CMK (cell line): ENCODE measurements around the gene BMPER.
"Not testable (repeated sequence)": the region's sequence is repeated elsewhere in the genome, so short reads cannot be mapped to it uniquely, and the experiment has no call there.

Experiments used
- DNase-seq: peaks from one replicate; pipeline ENCODE4 v3.0.0-alpha.2; 2010; ENCODE audit warnings: low read depth

The BMPER gene

DNA sequence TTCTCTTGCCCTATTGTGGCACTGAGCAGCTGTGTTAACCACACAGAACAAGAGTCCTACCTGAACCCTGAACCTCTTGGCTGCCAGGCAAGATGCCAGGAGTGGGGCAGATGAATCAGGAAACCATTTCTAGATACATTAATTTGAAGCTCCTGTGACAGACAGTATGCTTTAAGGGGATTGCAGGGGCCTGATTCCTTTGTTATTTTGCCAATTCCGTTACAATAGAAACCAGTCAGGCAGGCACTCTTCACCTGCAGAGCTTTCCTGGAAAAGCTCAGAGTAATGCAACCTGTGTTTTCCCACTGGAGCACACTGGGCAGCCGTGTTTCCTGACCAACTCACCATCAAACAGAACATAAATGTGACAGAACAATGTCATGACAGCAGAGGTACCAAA lies 233.1 kb downstream of the BMPER start:
- no peak for DNase-seq

DNA sequence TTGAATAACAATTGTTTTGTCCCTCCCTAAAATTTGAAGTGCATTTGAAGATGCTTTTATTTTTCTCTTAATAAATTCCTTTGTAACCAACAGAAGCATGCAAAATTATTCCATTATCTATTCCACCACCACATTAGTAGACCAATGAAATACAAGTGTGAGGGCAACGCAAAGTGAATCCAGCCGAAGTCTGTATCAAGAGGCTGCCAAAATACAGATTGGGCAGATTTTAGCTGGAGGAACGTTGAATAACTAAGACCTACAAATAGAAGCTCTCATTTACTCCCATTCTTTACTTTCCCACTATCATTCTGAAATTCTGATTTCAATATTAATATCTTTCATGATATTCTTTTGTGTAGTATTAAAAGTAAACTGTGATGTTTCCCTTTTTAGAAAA lies 233.7 kb downstream of the BMPER start:
- DNase-seq = no peak

DNA sequence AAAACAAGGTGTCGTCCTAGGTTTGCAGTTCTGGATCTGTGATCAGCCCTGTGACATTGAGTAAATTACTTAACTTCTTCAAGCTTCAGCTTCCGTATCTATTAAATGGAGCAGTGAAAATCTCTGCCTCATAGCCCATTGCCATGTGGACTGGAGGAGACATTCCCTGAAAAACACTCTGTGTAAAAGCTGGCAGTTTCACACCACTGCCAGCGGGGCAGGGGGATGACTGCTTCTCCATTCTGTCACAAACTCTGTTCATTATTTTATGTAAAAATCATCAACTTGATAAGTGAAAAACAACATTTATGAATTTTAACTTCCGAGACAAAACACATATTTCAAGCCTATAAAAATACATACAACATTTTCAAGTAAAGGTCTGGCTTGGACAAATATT lies 234.7 kb downstream of the BMPER start:
- DNase-seq = no peak

DNA sequence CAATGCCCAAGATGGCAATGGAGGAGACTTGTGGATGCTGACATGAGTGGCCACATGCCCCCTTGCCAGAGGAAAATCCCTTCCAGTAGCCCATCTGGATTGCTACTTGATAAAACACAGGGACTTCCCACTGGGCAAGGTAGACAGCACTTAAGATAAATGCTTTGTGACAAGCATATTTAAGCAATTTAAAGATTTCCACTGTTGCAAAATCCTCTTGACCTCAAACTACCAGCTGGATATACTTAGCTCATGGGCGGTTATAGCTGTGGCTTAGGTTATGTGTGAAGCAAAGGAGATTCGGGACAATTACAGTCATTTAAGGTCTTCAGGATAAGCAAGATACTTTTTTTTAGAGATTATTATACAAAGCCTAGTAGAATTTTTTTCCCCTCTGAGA lies 238.1 kb downstream of the BMPER start:
- no peak for DNase-seq

DNA sequence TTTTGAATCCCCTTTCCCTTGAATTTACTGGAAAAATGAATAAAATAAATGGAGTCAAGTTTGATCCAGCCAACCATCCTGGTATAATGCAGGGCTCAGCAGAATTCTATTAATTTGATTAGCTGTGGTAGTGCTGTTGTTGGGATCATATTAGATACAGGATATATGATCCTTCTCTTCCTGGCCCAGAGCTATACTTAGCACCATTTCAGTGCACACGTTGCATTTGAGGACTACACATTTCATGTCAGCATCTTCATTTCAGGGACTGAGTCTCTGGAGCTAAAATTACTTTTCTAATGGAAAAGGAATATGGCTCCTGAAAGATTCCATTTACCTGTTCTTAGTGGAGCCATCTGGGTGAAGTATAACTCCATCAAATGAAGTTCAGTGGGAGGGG lies 240.3 kb downstream of the BMPER start:
- DNase-seq = no peak

DNA sequence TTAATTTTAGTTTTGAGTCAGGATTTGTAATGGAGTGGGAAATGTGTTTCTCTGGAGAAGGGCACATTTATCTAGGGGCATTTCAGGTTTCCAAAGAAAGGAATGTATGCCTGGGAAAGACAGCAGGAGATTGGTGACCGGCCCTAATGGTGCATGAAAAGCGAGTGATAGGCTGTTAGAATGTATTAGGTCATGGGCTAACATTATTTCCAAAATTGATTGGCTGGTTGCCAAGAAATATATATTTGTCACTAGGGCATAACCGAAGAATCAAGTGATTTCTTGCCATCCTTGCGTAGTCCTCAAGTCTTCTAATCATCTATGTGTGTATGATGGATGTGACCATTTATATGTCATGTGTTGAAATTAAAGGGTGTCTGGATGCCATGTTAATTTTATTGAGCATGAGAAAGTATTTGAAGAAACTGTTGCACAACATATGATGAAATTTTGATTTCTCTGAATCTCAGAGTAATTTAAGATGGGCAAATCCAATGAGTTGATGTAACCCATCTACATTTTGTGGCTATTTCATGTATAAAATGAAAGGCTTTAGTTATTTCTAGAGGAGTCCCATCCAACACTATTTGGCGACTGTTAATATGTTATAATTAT lies 248.4 kb downstream of the BMPER start:
- DNase-seq = no peak

DNA sequence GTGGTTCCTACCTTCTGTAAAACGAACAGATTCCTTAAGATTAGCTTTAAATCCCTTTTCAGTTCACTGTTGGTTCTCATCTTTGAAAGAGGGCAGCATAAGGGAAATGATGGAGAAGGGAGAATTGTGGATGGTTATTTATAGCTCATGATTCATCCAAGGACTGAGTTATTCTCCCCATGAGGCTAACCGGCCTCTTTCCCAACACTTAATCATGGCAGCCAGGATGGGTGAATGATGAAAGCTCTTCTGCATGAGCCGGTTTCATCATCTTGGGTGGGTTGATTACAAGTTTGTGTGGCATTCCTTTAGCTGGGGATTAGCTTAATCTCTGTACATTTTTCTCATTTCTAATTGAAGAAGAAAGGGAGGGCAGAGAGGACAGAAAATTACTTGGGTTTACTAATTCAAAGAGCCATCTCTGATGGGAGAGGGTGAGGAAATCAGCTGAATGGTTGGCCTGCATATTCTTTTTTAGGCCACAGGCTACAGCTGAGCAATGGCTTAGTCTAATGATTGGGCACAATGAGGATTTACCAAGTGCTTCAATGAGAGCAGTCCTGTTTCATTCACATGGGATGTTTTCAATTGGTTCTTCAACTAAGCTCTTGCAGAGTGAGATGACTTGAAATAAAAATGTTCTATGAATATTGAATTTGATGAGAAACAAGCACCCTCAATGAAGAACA lies 250.0 kb downstream of the BMPER start:
- no peak for DNase-seq

DNA sequence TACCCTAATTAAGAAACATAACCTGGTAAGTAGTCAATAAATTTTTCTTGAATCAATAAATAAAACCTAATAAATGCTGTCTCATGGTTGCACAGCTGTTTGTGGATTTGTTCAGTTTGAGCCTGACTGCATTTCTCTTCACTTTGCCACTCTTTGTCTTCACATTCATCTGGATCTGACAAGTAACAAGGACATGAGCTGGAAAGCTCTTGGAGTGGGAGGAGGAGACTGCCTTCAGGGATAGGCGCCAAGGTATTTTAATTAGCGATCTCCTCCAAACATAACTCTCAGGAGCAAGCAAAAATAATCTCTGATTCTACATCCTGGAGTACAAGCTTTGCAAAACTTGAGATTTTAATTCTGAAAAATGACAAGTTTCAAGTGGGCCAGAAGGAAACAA lies 251.0 kb downstream of the BMPER start:
- DNase-seq = no peak

DNA sequence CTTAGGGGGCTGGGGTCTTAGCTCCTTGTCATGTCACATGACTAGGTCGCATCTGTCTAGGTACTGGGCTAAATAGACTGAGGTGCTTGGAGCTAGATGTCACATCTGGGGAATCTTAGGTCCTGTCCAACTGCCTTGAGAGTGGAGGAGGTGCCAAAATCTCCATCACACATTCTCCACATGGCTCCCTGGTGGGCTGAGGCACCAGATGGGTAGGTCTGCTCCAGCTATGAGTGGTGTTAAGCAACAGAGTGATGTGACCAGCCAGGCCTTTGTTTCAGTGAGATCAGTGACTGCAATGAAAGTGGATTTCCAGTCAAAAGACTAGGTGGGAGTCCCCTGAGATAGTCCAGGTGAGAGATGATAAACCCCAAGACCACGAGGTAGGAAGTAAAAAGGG lies 251.8 kb downstream of the BMPER start:
- no peak for DNase-seq

DNA sequence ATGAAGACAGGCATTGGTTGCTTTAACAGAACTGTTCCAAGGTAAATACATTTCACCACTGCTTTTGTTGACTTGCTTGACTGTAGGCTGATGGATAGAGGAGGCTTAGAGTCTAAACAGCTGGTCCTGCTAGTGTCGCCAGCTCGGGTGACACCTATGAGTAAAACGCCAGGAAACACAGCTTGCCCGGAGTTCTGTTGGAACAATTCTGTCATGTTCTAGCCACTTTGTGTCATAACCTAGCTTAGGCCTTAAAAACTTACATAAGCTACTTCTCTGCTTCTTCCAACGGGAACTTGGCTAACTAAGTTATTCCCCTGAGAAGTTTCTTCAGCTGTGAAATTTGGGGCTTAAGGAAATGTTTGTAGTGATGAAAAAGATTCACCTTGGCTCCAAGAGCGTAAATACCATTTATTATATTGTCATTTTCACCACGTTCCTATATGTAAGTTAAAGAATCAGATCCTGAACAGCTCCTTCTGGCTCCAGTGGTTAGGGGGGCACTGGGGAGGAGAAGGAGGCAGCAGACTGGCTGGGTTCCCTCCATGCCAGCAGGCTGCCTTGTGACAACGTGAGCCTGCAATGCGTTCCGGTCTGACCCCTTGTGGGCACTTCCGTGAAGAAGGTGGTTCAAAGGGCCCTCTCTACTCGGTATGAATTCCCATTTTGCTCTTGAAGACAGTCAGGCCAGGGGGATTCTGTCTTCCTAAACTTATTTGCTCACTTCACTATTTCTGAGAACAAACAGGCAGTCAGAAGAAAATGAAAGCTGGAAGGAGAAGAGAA lies 253.2 kb downstream of the BMPER start:
- no peak for DNase-seq

DNA sequence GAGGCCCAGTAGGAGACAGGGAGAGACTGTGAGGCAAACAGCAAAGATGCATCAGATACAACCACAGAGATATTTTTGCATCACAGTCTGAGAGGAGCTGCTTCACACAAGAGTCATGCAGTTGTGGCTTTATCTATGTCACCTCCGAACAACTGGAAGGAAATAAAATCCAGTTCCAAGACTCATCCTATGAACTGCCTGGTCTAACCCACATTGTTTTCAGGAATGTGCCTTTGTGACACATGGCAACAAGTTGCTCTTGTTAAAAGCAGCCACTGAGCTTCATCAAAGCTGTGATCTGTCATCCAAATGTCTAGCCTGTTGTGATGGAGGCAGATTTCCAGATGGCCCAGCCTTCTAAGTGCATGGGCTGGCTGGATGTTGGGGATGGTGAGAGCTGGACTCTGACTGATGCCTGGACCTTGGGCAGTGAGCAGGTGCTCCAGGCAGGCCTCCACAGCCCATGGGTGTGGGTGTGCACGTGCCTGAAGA lies 255.0 kb downstream of the BMPER start:
- DNase-seq = no peak

DNA sequence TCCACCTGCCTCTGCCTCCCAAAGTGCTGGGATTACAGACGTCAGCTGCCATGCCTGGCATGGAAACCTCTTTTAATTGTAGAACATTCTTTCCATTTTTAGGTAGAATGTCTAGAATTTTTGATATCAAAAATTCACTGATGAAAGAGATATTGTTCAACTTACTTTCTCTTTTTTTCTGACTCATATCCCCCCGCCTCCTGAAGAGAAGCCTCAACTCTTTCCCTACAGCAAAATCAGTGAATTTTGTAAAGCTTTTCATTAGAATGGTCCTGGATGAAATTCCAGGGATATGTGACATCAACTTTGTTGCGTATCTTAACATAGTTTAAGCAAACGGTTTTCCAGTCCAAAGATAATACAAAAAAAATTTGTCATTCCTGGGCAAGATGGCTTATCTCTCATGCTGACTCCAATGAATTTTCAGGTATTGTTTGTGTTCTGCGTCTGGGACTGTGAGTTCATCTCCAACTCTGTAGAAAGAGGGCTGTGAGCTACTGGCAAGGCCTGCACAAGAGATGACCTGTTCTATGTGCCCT lies 256.8 kb downstream of the BMPER start:
- no peak for DNase-seq

DNA sequence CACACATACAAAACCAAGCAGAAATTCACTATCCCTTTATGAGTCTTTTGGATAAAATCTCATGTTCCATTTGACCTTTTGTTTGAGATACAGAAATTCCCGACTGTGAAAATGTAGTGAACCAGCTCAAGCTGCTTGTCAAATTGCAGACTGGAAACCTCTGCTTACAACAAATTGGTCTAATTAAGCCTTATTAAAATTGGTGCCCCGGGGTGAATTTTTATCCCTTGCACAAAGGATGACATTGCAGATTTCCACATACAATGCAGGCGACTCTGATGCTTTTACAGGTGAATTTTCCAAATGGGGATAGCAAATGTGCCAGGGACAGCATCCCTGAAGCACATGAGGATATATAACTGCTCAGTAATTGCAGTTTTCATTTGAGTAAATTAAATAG lies 257.3 kb downstream of the BMPER start:
- no peak for DNase-seq

DNA sequence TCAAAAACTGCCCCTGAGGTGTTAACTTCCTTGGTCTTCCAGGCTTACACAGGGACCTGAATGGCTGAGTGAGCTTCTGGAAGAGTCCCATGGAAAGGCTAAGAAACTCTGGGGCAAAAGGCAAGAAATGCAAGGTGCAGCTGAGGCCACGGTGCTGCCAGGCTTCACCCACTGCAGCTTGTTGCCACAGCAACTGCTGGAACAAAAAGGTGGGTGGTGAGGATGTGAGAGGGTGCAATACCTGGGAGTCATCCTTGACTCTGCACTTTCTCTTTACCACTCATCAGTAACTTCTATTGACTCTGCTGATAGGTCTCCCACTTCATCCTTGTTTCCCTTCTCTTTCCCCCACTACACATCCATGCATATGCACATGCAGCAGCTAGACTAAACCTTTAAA lies 258.6 kb downstream of the BMPER start:
- no peak for DNase-seq

DNA sequence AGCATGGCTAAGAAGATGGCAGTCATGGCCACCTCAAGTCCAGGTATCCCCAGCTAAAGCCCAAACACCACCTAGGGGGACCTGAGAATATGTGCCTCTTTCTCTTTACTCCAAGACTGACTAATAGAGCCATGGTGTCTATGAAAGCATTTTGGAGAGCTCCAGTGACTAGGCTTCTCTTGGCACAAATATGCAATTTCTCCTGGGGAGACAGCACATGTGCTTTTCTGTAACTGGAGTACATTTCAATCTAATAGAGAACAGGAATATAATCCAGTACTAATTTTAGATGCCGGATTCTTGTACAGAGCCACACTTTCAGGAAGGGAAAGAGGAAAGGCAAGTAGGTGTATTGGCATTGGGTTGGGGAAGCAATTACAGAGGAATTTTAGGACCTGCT lies 260.1 kb downstream of the BMPER start:
- DNase-seq = no peak

DNA sequence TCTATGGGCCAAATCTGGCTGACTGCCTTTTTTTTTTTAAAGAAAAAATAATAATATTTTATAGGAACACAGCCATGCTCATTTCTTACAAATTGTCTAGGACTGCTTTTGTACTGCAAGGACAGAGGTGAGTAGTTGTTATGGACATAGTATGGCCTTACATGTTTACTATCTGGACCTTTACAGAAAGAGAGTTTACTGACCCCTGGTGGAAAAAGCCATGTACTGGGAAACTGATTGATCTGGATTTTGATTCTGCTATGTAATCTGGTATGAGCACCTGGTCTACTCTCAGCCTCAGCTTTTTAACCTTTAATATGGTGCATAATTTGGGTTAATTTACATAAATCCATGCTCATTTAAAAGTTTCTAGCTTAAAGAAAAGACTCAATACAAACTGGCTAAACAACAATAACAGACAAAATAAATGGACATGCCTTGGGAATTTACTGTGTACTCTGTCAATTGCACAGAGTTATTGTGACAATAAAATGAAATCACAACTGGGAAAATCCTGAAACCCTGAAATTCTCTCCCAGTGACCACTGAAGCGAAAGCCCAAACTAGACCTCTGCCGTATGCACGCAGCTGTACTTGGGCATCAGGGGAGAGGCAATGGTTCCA lies 260.7 kb downstream of the BMPER start:
- no peak for DNase-seq

DNA sequence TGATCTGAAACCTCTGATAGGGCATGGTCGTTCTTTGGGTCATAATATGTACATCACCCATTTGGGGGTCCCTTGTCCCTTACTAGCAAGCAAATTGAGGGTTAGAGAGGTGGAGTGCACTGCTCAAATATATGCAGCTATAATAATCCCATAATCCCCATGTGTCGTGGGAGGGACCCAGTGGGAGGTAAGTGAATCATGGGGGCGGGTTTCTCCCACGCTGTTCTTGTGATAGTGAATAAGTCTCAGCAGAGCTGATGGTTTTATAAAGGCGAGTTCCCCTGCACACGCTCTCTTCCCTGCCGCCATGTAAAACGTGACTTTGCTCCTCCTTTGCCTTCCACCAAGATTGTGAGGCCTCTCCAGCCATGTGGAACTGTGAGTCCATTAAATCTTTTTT lies 262.7 kb downstream of the BMPER start:
- DNase-seq = no peak

DNA sequence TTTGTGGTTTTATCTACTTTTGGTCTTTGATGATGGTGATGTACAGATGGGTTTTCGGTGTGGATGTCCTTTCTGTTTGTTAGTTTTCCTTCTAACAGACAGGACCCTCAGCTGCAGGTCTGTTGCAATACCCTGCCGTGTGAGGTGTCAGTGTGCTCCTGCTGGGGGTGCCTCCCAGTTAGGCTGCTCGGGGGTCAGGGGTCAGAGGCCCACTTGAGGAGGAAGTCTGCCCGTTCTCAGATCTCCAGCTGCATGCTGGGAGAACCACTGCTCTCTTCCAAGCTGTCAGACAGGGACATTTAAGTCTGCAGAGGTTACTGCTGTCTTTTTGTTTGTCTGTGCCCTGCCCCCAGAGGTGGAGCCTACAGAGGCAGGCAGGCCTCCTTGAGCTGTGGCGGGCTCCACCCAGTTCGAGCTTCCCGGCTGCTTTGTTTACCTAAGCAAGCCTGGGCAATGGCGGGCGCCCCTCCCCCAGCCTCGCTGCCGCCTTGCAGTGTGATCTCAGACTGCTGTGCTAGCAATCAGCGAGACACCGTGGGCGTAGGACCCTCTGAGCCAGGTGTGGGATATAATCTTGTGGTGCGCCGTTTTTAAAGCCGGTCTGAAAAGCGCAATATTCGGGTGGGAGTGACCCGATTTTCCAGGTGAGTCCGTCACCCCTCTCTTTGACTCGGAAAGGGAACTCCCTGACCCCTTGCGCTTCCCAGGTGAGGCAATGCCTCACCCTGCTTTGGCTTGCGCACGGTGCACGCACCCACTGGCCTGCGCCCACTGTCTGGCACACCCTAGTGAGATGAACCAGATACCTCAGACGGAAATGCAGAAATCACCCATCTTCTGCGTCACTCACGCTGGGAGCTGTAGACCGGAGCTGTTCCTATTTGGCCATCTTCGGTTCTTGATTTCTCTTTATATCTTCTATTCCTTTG lies 269.6 kb downstream of the BMPER start:
- DNase-seq = not testable (repeated sequence)

DNA sequence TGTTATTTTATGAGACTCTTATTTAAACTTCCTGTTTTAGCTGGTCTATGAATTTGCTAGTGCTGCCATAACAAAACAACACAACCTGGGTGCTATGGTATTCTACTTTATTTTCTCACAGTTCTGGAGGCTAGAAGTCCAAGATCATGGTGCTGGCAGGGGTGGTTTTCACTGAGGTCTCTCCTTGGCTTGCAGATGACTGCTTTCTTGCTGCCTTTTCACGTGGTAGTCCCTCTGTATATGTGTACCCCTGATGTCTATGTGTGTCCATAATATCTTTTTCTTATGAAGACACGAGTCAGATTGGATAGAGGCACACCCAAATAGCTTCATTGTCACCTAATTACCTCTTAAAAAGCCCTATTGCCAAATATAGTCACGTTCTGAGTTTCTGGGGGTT lies 270.5 kb downstream of the BMPER start:
- DNase-seq = no peak

DNA sequence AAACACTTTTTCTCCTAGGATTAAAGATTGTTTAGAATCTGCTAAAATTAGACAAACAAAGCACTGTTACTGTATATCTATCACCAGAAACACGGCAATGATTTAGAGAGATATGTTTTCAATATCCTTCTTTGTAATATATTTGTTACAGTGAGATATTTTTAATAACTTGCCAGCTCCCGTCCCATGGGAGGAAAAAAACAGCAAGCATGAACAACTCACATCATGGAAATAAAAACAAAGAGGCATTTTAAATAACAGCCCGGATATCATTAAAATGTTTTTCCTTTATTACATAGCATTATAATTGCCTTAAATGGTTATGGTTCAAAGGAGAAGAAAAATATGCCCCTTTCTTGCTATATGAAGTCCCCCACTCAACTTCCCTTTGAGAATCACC lies 272.1 kb downstream of the BMPER start:
- no peak for DNase-seq

DNA sequence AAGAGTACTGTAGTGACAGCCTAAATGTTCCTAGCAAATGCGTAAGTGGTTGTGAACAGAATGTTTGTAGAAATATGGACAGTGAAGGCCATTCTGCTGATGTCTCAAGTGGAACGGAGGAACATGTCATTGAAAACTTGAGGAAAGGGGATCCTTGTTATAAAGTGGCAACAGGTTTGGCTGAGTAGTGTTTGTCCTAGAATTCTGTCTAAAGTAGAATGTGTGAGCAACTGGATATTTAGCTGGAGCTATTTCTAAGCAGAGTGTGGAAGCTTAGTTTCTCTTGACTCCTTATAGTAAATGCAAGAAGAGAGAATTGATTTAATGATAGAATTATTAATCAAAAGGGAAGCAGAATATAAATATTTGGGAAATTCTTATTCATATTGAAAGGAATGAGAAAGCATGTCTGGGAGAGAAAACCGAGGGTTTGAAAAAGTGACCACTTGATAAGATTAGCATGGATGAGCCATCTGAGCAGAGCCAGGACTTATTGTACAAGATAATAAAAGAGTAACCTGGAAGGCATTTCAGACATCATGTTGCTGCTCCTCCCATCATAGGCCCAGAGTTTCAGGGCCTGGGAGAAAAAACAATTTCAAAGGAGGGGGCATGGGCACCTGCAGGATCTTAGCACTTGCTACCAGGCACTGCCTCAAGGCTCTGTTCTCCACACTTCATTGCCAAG lies 276.1 kb downstream of the BMPER start:
- DNase-seq = no peak
